Measurements from ENCODE around the gene NCEH1.

GRCh38 chr3:172627057-172627809 lies 83.6 kb downstream of the NCEH1 start:
- TF ChIP-seq EZH2phosphoT487 (IDR thresholded peaks at IDR 0.05; ENCODE audit: borderline replicate concordance) (no peak), CTCF (conservative IDR thresholded peaks at IDR 0.05; ENCODE audit: low read length) (no peak)
